HG02981 (cell line): Measurements from ENCODE around the gene SCAMP2.
"Not testable (repeated sequence)": the region's sequence is repeated elsewhere in the genome, so short reads cannot be mapped to it uniquely, and the experiment has no call there.

Experiments used
- ATAC-seq: cut with Tn5 transposase; IDR thresholded peaks from one replicate; pipeline ENCODE4 v1.9.1; 2021; ENCODE audit warnings: mild to moderate bottlenecking, moderate library complexity; ENCODE audit not compliant: unreplicated experiment

SCAMP2 gene, protein sequence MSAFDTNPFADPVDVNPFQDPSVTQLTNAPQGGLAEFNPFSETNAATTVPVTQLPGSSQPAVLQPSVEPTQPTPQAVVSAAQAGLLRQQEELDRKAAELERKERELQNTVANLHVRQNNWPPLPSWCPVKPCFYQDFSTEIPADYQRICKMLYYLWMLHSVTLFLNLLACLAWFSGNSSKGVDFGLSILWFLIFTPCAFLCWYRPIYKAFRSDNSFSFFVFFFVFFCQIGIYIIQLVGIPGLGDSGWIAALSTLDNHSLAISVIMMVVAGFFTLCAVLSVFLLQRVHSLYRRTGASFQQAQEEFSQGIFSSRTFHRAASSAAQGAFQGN

DNA sequence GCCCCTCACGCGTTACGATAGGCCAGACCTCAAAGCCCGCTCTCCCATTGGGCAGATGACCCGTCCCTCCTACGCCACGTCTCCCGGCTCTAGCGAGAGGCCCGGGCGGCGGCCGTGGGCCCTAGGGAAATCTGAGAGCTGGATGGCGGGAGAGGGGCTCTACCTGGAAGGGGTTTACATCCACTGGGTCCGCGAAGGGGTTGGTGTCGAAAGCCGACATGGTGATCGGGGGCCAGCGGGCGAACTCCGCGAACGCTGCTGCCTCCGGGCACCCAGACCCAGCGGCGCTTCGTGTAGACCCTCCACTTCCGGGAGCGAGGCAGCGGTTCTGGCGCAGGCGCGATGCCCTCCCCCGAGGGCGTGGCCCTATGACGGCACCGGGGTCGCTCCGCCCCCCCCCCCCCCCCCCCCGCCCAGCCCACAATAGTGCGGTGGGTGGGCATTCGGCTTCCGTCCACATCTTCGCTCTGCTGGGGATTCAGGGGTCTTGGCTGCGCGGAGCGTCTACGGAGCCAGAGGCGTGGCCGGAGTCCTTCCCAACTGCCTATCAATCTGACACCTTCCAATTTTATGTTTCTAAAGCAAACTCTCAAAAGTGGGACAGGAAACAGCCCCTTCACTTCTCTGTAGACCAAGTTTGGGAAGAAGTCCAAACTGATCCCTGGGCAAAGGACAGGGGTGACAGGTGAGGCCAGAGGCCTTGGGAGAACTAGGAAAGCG lies at the start of gene SCAMP2:
TSS of gene SCAMP2 (minus strand) at position 330 of the 720 bp plus-strand sequence. CDS start at position 220, 110 bp downstream.
- ATAC-seq = peak; percentile 78

DNA sequence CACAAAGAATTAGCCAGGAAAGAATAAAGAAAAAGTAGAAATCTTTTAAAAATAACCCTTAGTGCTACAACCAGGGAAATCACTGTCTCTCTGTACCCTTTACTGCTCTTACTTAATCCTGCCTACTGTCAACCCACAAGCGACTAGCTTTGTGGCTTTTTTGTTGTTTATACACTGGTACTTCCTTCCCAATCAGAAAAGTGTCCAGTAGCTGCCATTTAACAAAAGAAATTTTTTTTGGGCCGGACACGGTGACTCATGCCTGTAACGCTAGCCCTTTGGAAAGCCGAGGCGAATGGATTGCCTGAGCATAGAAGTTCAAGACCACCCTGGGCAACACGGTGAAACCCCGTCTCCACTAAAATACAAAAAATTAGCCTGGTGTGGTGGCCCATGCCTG lies 47.3 kb upstream of the SCAMP2 start:
- no peak for ATAC-seq

DNA sequence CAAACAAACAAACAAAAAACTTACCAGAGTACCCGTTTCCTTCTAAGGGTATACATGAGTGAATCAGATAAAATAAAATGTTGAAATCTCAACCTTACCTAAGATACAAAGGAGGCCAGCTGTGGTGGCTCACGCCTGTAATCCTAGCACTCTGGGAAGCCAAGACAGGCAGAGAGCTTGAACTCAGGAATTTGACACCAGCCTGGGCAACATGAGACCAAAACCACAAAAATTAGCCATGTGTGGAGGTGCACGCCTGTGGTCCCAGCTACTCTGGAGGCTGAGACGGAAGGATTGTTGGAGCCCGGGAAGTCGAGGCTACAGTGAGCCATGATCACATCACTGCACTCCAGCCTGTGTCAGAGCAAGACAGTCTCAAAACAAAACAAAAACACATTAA lies 44.5 kb upstream of the SCAMP2 start:
- no peak for ATAC-seq

DNA sequence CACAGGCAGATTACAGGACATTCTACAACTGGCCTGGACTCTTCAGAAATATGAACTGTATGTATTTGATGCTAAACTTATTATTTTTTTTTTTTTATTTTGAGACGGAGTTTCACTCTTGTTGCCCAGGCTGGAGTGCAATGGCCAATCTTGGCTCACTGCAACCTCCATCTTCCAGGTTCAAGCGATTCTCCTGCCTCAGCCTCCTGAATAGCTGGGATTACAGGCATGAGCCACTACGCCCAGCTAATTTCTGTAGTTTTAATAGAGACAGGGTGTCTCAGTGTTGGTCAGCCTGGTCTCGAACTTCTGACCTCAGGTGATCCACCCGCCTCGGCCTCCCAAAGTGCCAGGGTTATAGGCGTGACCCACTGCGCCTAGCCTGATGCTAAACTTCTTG lies 40.6 kb upstream of the SCAMP2 start:
- not testable (repeated sequence) for ATAC-seq

DNA sequence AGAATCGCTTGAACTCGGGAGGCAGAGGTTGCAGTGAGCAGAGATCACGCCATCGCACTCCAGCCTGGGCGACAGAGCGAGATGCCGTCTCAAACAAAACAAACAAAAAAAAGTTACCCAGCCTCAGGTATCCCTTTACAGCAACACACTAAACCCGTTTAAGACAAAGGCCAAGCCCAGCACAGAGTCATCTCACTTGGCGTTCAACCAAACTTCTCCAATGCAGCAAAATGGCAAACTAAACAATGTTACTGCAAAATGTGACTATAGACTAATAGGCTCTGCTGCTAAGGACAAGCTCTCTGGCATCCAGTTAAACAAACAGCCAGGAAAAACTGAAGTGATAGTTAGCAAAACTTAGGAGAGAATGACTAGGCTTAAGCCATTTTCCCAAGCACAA lies 39.9 kb upstream of the SCAMP2 start:
- ATAC-seq = no peak

DNA sequence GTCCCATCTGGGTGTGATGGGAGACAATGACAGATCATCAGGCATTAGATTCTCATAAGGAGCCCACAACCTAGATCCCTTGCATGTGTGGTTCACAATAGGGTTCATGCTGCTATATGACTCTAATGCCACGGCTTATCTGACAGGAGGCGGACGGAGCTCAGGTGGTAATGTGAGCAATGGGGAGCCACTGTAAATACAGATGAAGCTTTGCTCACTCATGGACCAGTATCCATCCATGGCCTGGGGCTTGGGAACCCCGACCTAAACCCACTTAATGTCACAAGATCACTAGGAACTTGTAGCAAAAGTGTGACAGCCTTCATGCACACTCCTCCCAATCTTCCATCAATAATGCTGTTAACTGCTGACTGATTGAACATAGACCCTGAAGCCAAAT lies 35.5 kb upstream of the SCAMP2 start:
- no peak for ATAC-seq

DNA sequence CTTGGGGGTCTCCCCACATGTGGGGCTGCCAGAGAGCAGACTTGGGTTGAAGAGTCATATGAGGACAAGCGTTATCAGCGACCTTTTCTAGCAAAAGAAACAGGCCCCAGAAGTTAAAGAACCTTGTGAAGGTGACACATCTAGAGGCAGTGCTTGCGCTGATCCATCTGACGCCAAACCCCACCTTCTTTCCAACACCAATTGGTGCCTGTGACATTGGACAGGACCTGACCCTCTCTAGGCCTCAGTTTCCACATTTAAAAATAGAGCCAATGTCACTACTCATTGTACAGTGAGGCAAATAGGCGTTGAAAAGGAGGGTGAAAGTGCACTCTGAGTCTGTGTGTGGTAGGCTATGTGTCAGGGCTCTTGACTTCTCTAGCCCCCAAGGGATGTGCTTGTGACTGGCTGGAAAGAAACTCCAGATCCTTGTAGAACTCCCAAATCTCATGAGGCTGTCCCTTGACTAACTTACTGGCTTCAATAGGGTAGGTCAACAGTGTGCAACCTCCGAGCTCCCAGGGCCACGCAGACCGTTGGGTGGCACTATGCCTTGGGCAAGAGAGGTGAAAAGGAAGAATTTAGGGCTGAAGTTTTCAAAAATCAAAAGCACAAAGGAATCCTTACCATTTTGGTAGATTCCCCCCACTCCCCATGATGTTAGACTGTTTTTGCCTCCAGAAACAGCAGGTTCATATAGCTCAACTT lies 34.2 kb upstream of the SCAMP2 start:
- peak; percentile 6 for ATAC-seq

DNA sequence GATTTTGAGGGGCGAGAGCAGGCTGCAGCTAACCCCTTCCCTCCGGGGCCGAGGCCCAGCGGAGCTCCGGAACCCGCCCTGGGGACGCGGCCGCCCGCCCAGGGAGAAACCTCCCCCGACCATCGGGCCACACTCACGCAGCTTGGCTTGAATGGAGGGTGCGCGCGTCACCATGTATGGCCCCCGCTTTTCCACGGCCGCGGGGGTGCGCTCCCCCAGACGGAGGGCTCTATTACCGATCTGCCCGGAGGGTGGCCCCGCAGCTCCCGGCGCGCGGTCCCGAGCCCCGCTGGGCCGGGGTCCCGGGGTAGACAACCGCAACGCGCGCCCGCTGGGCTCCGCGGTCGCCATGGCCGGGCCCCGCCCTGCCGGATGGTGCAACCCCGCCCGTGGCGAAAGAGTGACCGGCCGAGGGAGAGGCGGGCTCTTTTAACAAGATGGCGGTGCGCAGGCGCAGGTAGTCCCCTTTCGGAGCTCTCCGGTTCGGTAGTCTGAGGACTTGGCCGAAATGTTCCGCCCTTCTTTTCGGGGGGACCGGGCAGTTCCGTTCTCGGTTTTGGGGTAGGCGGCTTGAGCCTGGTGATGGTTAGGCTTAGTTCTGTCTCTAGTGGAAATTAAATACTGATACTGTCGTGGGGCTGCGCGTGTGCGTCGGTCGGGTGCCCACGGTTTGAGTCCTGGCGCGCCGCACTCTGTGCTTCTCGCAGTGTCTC lies 33.4 kb upstream of the SCAMP2 start, which contains the start of gene FAM219B:
TSS of gene FAM219B (minus strand) at position 402 of the 713 bp plus-strand sequence. CDS start at position 351, 51 bp downstream.
- ATAC-seq = peak; percentile 84

DNA sequence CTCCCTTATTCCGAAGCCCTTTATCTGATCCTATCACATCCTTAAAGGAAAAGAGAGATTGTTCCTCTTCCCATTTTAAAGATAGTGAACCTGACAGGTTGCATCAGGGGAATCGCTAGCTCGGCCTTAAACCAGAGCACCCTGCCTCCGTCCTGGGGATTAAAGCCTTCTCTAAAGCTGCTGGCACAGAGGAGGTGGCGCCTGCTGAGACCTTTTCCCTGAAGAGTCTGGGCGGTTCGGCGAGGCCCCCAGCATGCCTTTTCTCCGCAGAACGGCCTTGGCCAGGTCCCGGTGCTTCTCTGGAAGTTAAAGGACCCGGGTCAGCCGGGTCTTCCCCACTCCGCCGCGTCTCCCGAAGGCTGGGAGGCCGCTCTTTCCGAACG lies 32.9 kb upstream of the SCAMP2 start:
- peak; percentile 8 for ATAC-seq

DNA sequence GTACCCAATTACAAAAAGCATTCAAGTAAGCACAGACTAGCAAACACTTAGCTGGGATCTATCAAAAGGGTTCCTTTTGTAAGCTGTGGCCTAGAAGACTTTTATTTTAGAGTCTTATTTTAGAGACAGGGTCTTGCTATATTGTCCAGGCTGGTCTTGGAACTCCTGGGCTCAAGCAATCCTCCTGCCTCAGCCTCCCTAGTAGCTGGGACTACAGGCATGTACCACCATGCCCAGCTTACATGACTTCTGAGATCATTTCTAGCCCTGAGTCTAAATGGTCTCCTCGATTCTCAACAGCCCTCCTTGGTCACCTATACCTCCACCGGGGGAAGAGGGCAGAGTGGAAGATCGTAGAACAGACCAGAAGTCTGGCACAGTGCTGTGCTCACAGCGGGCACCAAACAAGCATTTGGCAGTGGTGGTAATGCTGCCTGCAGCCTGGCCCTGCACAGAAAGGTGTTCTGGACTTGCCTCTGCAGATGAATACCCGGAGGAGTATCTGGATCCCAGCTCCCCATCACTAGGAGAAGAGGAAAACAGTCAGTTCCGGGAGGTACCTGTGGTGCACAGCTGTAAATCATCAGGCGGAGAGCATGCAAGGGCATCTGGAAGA lies 31.1 kb upstream of the SCAMP2 start:
- ATAC-seq = no peak

DNA sequence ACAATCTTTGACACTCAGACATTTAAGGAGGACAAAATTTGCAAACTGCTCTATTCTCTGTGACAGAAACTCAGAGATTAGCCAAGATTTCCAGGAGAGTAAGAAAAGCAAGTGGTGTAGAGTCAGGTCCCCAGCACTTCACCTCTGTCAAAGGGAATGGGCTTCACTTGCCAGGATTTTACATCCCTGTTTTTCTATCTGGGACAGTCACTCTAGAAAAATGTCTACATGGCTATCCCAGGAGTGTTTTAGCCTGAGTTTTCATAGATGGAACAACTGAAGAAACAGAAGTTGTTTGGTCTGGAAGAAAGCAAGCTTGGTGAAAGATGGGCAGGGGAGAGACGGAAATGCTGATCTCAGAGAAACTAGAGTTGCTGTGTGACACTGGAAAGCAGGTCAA lies 30.5 kb upstream of the SCAMP2 start:
- ATAC-seq = no peak

DNA sequence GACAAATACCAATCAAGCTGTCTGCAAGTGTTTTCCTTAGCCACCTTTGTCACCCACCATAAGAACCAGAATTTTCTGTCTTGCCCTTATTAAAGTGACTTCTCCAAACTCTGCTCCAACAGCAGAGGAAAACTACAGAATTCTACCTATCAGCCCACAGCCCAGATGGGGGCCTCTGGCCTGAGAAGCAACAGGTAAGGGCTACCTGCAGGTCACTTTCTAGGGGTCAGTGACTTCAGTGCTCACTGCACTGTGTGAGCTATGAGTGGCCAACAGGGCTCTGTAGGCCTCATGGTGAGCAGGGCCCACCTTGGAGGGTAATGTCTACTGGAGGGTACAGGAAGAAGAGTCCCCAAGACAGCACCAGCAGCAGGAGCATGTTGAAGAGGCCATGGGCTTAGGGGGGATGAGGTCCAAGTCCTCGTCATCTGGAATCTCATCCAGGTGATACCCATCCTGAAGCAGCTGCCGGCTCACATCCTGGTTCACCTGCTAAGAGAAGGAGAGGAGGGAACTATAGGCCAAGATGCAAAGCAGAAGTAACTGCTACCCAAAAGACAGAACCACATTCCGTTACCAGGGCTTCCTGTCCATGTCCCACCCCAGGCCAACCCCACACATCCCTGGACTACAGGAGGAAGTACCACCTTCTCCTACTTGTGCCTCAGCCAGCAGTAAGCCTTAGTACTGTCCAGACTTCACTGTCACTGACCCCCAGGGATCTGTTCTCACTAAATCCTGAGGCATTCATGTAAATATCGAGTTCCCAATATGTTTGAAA lies 29.3 kb upstream of the SCAMP2 start:
- no peak for ATAC-seq

DNA sequence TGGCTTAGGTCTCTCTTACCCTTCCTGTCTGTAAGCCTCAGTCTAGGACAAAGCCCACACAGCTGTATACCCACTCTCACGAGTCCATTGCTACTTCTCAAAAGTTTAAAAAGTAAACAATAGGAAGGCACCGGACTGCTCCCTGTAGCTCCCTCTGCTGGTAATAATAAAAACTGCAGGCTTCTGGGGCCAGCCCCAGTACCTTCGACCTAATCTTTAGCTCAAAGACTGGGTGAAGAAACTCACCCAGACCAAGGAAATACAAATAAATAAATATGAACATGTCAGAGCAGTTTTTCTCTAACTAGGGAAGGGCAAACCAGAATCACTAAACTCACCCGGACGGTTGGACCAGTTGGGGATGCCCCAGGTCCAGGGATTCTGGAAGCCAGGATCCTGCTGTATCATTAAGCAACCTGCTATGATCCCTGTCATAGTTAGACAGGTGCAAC lies 28.5 kb upstream of the SCAMP2 start:
- no peak for ATAC-seq

DNA sequence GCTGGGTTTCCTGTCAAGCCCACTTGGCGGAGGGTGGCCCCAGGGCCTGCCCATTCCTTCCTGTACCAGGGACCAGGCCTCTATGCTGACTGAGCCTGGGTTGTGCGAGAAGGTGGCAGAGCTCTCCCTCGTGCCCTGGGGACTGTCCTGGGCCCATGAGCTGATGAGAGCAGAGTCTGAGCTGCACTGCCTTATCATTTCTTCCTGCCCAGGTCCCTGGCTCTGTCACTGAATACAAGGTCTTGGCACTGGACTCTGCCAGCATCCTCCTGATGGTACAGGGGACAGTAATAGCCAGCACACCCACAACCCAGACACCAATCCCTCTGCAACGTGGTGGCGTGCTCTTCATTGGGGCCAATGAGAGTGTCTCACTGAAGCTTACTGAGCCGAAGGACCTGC lies 24.1 kb upstream of the SCAMP2 start:
- no peak for ATAC-seq

DNA sequence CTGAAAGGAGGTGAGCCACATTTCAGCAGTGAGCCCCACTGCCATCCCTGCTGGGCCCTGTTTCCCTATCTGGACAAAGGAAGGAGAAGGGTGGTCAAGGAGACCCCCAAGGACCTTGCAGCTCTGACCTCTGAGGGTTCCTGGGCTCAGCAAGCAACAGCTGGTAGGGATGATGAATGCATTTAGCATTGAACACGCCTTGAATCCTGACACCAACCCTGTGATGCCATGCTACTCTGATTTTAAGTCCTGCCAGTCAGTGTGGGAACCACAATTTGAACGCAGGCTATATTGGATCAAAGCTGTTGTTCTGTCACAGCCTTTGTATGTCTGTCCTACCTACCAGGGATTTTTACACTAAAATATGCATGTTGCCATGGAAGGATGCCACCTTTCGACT lies 23.2 kb upstream of the SCAMP2 start:
- ATAC-seq = no peak

DNA sequence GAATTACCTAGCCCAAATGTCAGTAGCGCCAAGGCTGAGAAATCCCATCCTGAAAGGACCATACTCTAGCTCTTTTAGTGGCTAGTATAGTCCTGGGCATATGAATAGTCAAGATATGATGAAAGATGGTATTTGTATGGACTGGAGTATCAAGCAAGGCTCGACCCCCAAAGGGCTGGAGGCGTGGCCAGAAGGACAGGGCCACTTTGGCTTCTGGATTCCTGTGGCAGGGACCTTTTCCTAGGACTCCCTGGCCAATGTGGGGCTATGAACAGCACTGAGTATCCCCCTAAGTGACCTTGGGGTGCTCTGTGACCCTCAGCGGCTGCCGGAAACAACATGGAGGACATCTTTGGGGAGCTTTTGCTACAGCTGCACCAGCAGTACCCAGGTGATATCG lies 22.7 kb upstream of the SCAMP2 start:
- no peak for ATAC-seq

DNA sequence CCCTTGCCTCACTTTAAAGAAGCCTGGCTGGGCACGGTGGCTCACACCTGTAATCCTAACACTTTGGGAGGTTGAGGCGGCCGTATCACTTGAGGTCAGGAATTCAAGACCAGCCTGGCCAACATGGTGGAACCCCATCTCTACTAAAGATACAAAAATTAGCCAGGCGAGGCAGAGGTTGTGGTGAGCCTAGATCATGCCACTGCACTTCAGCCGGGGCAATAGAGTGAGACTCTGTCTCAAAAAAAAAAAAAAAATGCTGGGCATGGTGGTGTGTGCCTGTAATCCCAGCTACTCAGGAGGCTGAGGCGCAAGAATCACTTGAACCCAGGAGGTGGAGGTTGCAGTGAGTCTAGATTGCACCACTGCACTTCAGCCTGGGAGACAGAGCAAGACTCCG lies 21.2 kb upstream of the SCAMP2 start:
- ATAC-seq = not testable (repeated sequence)

DNA sequence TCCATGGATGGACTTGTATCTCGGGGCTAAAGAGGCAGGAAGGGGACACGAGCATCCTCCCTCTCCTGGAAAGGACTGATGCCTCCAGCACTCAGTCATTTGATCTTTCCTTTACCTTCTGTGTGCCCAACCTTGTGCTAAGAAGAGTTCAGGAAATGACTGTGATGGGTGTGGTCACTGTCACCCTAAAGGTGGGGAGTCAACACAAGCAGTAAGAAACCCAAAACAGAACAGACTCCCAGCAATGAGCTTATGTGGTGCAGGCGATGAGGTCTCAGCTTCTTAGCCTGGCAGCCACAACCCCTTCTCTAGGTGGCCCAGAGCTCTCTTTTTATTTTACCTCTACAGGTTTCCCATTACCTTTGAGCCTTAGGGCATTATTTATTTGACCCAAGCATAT lies 20.5 kb upstream of the SCAMP2 start:
- no peak for ATAC-seq

DNA sequence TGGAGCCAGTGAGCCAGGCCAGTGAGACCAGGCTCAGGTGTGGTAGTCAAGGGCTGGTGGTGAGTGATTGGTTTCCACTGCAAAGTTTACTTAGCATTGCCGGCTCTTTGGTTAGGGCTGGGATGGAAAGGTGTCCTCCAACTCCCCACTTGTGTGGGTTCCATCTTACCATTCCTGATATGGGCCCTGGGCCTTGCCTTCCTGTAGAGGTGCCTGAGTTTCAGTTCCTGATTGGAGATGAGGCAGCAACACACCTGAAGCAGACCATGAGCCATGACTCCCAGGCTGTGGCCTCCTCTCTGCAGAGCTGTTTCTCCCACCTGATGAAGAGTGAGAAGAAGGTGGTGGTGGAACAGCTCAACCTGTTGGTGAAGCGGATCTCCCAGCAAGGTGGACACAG lies 19.8 kb upstream of the SCAMP2 start:
- ATAC-seq = no peak

DNA sequence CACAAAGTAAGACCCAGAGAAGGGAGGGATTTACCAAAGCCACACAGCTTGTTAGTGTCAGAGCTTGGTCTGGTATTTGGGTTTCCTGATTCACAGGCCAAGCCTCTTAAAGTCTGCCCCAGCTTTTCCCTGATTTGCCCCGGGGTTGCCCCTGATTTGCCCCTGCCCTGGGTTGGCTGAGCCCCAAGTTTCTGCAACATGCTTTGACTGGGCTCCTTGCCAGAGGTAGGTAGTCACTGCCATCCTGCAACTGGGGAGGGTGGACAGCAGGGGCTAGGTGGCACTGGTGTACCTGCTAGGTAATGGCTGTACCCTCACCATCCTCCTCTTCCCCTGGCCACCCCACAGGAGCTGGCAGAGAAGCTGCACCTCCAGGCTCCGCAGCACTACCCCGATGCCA lies 19.1 kb upstream of the SCAMP2 start:
- ATAC-seq = no peak
